SK-N-SH (cell line): ENCODE measurements around the gene SOCS4.
"Not testable (repeated sequence)": the region's sequence is repeated elsewhere in the genome, so short reads cannot be mapped to it uniquely, and the experiment has no call there.

Experiments used
- JUND ChIP-seq: IDR thresholded peaks from 2 replicates; pipeline ENCODE4 v1.4.0; 2012
- NFIC ChIP-seq: IDR thresholded peaks from 2 replicates; pipeline ENCODE4 v1.4.0; 2012; ENCODE audit warnings: borderline replicate concordance
- POLR2AphosphoS5 ChIP-seq: IDR thresholded peaks from 2 replicates; pipeline ENCODE4 v1.6.1; 2012; ENCODE audit warnings: low read depth, low read length
- RFX5 ChIP-seq: IDR thresholded peaks from 2 replicates; pipeline ENCODE4 v1.6.1; 2012; ENCODE audit warnings: mild to moderate bottlenecking, improper control_type of control experiment, low read length
- SMC3 ChIP-seq: IDR thresholded peaks from 2 replicates; pipeline ENCODE4 v1.6.1; 2012; ENCODE audit warnings: low read depth, low read length, improper control_type of control experiment
- TEAD4 ChIP-seq: IDR thresholded peaks from 2 replicates; pipeline ENCODE4 v1.4.0; 2012; ENCODE audit warnings: mild to moderate bottlenecking, borderline replicate concordance; ENCODE audit not compliant: insufficient read depth
- TF ChIP-seq, protein P1 (sequence below): fragments of 200-600 bp; sonication (generic); IDR thresholded peaks from 2 replicates; pipeline ENCODE4 v1.6.1; 2017; ENCODE audit warnings: antibody characterized with exemption, mild to moderate bottlenecking, moderate library complexity
- TF ChIP-seq, protein P2 (sequence below): IDR thresholded peaks from 2 replicates; pipeline ENCODE4 v1.4.0; 2012; ENCODE audit warnings: low read depth

DNA sequence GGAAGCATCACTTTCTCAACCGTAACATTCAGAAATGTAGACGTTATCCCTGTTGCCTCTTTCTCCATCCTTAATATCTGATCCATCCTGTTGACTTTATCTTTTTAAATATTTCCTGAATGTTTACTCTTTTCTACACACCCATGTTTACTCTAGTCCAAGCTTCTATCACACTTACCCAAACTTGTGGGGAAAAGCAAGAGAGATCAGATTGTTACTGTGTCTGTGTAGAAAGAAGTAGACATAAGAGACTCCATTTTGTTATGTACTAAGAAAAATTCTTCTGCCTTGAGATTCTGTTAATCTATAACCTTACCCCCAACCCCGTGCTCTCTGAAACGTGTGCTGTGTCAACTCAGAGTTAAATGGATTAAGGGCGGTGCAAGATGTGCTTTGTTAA, 2.7 kb upstream of the SOCS4 start:
- not testable (repeated sequence) for TF ChIP-seq POLR2AphosphoS5, TEAD4, SMC3, NFIC, RFX5, JUND
- TF ChIP-seq, protein P1, sequence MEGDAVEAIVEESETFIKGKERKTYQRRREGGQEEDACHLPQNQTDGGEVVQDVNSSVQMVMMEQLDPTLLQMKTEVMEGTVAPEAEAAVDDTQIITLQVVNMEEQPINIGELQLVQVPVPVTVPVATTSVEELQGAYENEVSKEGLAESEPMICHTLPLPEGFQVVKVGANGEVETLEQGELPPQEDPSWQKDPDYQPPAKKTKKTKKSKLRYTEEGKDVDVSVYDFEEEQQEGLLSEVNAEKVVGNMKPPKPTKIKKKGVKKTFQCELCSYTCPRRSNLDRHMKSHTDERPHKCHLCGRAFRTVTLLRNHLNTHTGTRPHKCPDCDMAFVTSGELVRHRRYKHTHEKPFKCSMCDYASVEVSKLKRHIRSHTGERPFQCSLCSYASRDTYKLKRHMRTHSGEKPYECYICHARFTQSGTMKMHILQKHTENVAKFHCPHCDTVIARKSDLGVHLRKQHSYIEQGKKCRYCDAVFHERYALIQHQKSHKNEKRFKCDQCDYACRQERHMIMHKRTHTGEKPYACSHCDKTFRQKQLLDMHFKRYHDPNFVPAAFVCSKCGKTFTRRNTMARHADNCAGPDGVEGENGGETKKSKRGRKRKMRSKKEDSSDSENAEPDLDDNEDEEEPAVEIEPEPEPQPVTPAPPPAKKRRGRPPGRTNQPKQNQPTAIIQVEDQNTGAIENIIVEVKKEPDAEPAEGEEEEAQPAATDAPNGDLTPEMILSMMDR, result not testable (repeated sequence)
- TF ChIP-seq, protein P2, sequence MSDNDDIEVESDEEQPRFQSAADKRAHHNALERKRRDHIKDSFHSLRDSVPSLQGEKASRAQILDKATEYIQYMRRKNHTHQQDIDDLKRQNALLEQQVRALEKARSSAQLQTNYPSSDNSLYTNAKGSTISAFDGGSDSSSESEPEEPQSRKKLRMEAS, result not testable (repeated sequence)
